Stimulated activated CD8-positive, alpha-beta memory T cell treated with anti-CD3 and anti-CD28 coated beads, Interleukin-15, amount 100 ng/mL, for 48 hours (primary cell): Measurements from ENCODE around the gene TSR1.
A peak's percentile ranks its signal among the peaks of the same experiment; 100 is the strongest.

Experiments used
- DNase-seq, 2 donors: peaks; one replicate each; pipeline ENCODE4 v3.0.0-alpha.2; 2020; ENCODE audit warnings: low read depth in 2 of 2

Gene TSR1

DNA sequence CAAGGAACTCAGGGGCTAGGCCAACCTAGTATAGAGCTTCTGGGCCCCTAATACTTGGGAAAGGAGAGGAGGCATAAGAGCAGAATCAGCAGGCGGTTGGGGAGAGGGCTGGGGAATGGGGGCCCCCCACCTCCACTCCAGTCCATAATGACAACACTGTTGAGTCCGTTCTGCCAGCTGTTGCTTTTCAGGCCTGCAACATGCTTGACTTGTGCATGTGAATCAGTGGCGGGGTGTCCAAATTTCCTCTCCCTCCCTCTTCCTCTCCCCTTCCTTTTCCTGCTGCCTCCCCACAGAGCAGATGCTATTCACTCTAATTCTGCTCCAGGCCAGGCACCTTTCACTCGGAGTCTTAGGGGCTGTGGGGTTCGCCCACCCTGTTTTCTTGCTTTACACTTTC, 32.8 kb upstream of the TSR1 start:
- DNase-seq: no peak

DNA sequence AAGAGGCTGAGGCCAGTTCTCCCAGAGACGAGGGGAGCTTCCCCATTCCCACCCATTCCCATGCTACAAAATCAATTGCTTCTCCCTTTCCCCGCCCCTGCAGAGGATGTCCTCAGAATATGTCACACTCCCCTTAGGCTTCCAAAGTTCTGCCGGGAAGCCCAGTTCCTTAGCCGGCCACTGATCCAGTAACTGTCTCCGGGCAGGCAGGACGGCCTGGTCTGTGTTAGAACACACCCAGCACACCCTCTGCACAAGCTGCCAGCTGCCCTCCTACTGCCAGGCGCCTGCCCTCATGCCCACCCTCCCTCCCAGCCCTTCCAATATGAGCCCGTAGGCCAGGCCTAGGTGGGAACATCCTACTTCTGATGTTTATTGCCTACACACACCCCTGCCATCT, 32.1 kb upstream of the TSR1 start:
- no peak for DNase-seq

DNA sequence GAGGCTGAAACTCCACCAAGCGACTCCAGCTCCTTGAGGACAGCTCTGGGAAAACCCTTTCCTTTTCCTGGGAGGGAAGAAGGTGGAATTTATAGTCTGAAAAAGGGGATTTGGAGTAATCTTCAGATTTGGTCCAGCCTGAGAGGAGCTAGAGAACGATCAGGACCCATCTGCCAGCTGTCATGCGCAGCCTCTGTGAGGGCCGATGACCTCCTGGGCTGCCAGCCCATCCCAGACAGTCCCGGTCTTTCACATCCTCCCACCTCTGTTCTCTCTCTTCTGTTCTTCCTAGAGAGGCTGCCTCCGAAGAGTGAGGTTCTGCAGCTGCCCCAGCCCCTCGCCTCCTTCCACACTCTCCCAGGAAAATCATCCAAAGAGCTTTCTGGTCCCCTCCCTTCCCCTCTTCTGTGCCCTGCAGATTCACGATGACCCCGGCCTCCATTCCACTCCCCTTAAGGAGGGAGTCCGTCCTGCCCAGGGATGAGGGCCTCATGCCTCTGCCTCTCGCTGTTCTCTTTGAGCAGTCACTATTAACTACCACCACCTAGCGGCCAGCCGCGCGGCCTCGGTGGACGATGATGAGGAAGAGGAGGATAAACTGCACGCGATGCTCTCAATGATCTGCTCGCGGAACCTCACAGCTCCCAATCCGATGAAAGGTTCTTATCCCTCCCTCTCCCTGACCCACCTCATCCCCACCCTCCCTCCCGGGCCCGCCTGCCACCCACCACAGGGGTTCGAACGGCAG, 30.7 kb upstream of the TSR1 start:
- DNase-seq: no peak

DNA sequence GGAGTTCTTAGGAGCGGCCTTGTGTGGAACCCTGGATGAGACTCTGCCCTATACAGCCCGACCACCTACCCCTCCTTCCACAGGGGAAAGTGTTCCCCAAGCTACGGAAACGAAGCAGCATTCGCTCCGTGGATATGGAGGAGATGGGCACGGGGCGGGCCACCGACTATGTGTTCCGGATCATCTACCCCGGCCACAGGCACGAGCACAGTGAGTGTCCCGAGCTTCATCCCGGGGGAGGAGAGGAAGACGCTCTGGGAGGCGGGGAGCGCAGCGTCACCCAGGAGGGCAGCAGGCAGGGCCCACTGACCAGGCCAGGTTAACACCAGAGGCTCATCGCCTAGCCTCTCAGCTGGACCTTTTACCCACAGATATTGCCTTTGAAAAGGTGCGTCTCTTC, 28.9 kb upstream of the TSR1 start:
- DNase-seq: no peak

DNA sequence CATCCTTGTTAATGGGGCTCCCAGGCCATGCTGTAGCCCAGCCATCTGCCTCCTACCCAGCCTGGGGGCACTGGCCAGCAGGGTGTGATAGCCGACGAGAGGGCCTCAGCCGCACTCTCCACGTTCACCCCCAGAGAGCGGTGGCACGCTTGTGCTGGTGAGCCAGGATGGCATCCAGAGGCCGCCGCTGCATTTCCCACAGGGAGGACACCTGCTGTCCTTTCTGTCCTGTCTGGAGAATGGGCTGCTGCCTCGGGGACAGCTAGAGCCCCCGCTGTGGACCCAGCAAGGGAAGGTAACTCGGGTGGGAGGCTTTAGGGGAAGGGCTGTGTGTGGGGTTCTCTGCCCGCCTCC, 28.5 kb upstream of the TSR1 start:
- DNase-seq: no peak

DNA sequence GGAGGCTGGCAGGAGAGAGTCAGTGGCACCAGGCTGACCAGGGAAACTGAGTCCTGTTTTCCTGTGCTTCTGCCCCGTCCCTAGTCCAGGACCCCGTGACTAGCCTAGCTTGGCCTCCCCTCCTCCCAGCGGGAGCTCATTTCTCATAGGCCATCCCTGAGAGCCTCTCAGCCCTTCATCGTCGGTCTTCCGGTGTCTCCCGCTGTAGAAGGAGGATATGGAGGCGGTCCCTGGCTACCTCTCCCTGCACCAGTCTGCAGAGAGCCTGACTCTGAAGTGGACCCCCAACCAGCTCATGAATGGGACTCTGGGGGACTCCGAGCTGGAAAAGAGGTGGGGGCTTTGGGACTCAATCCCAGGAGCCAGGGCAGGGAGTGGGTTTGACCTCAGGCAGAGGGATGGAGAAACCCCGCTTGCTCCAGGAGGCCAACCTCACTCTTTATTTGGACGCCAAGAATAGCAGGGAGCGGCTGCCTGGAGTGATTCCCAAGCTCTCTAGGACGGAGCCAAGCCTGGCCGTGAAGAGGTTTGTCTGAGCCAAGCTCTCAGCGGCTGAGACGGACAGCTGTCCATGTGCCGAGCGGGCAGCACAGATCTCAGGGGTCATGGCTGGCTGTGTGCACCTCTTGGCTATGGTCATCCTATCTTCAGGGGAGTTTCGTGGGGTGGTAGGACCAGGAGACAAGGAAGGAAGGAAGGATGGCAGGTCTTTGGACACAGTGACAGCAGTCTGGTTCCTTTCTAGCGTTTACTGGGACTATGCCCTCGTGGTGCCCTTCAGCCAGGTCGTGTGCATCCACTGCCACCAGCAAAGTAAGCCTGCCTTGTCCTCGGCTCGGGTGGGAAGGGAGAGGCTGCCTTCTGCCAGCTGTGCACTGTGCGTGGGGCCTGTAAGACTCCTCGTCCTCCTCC, 27.9 kb upstream of the TSR1 start:
- no peak for DNase-seq

DNA sequence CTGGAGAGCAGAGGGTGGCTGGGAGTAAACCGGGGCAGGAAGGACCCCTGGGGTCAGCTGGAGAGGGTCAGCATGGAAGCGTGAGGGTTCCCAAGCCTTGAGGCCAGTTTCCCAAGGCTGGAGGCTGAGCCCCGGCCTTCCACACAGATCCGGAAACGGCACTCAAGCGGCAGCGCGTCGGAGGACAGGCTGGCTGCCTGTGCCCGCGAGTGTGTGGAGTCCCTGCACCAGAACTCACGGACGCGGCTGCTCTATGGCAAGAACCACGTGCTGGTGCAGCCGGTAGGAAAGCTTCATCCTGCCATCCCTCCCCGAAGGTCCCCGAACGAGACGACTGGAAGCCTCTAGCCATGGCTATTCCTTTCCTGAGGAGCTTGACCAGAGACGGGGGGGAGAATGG, 27.1 kb upstream of the TSR1 start:
- DNase-seq: no peak

DNA sequence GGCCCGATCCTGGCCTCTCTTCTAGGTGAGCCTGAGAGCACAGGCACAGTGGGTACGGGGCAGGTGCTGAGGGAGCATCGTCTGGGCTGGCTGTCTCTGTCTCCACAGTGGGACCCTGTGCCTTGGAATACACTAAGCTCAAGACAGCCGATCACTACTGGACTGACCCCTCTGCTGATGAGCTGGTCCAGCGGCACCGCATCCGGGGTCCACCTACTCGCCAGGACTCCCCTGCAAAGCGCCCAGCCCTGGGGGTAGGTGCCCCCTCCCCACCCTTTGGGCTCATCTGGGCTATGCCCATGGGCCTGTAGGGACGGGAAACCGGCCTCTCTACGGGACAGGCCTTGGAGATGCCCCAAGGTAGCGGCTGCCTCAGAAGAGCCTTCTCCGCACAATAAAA, 26.6 kb upstream of the TSR1 start:
- no peak for DNase-seq

DNA sequence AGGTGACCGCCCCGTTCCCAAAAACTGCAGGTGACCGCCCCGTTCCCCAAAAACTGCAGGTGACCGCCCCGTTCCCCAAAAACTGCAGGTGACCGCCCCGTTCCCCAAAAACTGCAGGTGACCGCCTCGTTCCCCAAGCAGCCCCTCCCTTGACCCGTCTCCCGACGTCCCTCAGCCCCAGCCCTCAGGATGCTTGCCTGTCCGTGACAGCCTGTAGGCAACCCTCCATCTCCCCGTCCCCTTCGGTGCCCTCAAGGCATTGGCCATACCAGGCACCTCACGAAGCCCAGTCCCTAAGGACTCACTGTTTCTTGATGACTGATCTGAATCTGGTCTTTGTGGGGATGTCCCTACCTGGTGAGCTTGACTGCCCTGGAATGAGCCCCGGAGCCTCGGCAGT, 26.2 kb upstream of the TSR1 start:
- no peak for DNase-seq

DNA sequence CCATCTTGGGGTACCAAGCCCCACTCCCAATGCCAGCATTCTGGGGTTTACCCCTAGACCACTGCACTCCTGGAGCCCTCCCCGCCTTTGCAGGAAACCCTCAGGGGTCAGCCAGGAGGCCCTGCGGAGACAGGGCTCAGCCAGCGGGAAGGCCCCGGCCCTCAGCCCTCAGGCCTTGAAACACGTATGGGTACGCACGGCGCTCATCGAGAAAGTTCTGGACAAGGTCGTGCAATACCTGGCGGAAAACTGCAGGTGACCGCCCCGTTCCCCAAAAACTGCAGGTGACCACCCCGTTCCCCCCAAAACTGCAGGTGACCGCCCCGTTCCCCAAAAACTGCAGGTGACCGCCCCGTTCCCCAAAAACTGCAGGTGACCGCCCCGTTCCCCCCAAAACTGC, 25.8 kb upstream of the TSR1 start:
- no peak for DNase-seq

DNA sequence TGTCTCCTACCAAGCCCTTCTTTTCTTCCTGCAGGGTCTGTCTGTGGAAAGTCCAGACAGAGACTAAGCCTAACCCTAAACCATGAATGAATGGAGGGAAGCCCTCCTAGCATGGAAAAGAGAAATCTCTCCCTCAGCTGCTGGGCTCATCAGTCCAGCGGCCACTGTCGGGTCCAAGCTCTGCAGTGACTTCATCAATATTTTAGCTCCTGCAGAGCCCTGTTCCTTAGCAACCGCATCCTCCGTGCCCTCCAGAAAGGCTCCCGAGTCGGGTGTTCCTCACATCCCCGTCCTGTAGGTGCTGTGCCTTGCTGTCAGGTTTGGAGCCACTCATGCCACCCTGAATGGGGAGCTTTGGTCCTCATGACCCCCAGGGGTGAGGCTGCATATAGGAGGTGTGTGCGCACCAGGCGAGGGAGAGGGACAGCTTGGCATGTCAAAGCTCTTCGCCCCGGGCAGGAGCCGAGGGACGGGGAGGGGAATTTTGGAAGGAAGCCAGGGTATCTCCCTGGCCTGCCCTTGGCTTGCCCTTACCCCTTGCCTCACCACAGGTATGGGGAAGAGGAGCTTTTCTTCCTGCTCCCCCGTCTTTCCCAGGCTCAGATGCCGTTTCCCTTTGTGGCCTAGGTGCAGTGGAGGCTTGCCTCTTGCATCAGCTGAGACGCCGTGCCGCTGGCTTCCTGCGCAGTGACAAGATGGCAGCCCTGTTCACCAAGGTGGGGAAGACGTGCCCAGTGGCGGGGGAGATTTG, 24.9 kb upstream of the TSR1 start:
- DNase-seq: no peak

DNA sequence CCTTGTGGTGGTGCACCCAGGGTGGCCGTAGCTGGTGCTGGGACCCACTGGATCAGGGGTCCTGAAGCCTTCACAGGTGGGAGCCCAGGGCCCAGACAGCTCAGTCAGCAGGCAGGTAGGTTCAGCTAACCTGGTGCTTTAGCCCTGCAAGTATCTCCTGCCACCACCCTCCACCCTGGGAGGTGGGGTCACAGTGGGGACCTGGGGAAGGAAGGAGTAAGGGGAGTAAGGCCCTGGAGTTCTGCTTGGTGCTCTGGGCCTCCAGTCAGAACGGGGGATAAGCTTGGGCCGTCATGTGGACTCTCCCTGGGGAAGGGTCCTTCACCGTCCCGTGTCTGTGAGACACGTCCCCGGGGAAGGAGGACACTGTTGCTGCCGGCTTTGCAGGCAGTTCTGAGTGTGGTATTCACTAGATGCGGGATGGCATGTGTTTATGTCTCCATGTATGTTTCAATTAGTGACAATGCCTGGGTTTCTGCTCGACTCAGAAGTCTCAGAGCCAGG, 21.7 kb upstream of the TSR1 start:
- no peak for DNase-seq

DNA sequence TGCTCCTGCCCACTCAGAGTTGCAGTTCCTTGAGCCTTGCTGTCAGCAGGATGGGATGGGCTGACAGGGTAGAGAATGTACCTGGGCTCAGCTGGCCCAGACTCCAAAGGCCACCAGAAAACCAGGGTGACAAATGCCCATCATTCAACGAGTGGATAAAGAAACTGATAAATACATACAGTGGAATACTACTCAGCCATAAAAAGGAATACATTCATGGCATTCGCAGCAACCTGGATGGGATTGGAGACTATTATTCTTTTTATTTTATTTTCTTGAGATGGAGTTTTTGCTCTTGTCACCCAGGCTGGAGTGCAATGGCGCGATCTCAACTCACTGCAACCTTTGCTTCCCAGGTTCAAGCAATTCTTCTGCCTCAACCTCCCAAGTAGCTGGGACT, 21.0 kb upstream of the TSR1 start:
- DNase-seq: no peak

DNA sequence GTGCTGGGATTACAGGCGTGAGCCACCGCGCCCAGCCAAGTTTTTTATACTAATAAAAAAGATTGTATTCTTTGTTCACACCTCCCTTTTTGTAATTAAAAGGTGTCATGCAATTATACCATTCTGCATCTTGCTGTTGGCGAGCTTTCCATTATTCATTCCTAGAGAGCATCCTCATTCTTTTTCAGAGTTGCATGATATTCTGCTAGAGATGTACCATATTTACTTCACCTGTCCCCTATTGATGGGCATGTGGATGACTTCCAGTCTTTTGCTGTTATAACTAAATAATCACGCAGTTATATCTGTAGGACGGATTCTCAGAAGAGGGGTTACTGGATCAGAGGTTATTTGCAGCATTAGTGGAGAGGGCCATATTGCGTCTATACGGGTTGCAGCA, 18.1 kb upstream of the TSR1 start:
- no peak for DNase-seq

DNA sequence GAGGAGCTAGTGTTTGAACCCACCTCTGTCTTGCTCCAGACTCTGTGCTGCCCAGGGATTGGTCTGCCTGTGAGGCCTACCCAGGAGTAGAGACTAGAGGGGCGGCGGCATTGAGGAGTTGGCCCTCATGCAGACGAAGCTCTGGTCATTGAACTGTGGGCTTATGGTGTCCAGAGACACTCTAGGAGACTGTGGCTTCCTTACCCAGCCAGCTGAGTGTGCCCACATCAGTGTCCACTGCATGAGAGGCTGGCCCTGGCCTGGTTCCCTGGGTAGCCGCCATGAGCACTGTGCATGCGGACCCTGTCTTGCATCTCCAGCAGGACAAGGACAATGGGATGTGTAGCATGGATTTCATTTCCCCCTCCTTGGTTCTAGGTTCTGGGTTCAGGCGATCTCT, 15.0 kb upstream of the TSR1 start:
- no peak for DNase-seq

DNA sequence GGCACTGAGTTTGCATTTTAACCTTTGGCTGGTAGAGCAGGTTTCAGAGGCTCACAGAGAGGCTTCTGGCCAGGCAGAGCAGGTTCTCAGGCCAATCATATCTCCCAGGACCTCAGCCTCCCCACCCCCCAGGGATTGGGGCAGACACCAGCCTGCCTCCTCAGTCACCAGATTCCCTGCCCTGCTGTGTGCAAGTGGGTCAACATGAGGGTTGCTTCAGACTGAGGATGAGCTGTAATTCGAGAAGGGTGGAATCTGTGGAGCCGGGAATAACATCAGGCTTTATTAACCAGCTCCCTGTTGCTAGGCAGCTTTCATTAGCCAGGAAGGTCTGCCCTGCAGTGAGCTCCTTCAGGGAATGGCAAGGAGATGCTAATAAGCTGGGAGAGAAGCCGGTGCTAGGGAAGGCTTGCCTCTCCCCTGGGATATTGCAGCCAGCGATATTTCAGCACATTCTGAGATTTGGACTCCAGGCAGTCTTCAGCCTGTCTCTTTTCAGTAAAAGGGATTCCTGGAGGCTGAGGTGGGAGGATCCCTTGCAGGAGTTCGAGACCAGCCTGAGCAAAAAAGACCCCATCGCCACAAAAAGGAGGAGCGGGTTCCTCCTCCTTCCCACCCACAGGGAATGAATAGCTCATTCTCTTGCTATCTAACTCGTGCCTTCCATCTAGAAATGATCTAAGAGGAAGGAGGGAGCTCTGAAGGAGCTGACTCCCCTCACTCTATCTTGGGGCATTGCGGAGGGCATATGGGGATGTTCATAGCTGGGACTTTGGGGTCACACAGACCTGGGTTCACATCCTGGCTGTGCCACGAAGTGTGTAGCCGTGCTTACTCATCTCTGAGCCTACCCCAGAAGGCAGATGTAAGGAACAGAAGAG, 11.8 kb upstream of the TSR1 start:
- DNase-seq: no peak

DNA sequence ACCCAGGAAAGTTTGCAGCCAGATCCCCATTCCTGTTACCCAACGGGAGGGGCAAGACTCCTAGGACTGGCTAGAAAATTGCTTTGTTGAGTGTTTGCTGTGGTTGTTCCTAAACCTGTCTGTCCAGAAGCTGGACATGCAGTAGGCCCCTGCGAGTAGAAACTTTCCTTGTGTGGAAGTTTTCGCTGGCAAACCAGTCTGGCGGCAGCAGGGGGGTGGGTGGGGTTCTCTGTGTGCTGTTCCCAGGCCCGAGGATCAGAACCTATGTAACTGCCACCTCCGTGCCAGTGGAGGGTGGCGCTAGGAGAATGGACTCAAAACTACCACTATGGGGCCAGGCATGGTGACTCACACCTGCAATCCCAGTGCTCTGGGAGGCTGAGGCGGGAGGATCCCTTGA, 10.2 kb upstream of the TSR1 start:
- no peak for DNase-seq

DNA sequence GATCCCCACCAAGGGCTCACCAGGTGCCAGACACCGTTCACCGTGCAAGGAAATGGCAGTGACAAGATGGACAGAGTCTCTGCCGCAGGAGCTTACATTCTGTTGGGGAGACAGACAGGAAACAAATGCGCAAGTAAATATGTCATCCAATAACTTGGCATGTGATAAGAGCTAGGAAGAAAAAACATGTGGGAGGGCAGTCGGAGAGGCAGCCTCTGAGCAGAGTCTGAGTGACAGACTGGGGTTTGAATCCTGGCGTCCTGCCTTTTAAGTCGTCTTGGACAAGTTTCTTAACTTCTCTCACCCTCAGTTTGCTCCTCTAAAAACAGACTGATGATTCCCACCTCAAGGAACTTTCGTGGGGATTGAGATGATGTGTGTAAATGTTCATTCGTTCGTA, 8.3 kb upstream of the TSR1 start:
- no peak for DNase-seq

DNA sequence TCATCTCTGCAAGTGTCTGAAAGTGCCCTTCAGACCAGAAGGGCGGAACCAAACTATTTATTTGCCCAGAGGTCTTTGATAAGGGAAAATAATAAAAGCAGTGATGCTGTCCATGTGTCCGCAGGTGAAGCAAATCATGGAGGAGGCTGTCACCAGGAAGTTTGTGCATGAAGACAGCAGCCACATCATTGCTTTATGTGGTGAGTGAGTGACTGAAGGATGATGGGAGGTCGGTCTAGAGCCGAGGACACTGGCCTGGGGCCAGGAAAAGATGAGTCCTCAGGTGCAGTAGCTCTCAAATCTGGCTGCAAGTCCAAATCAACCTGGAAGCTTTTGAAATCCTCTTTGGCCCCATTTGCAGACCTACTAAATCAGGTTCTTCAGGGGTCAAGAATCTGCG, 7.2 kb upstream of the TSR1 start:
- peak; percentile 40 to 54 for DNase-seq

DNA sequence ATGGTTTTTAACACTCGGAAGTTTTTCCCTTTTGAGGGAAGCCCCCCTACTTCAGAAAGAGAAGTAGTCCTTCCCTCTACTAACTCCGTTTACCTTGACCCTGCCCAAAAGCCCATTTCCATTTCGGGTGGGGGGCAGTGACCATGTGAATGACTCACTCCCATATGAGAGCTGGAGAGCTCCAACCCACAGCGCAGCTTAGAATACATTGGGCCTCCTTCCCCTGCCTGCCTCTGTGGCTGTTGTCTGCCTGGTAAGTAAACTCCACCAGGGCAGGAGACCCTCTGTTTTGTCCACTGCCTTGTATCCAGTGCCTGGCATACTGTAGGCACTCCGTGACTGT, 2.0 kb upstream of the TSR1 start:
- no peak for DNase-seq

DNA sequence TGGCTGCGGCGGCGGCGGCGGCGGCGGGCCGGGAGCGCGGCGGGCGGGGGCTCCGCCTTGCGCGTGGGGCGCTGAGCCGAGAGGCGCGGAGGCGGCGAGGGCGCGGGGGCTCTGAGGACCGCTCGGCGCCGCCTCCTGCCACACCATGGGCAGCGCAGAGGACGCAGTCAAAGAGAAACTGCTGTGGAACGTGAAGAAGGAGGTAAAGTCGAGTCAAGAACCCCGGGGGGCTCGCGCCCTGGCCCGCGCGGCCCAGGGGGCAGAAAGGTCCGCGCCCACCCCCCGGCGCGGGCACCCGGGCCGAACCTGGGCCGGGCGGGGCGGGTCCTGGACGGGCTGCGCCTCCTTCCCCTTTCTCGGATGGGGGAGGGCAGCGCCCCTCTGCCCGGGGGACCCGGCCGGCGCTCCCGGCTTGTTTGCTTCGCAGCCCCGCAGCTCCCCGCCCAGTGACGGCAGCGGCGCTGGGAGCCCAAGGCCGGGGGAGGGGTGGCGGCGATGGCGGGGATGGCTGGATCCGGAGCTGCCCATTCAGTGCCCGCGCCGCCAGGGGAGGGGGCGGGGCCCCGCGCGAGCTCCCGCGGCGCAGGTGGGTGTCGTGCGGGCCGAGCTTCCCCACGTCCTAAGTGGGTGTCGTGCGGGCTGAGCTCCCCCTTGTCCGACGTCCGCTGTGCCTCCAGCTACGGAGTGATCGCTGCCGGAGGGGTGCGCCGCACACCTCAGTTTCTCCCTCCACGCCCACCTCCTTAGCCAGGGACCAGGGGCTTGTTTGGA, 1.5 kb upstream of the TSR1 start:
- DNase-seq: peak; percentile 45 to 47
